H1 (cell line): ENCODE results near the gene KCNJ3. TPM values are rescaled to one million over a fixed set of nuclear protein-coding genes. Genes with fewer than 3 reads are reported as not detected.

Experiments used
- ASH2L ChIP-seq: fragments of 200-600, 300-600 bp; sonication (generic); IDR thresholded peaks from one replicate; pipeline ENCODE4 v1.7.1; 2017; ENCODE audit warnings: low read length
- E2F6 ChIP-seq: IDR thresholded peaks from 2 replicates; pipeline ENCODE4 v1.6.1; 2012; ENCODE audit warnings: inconsistent platforms
- HDAC2 ChIP-seq, 2 experiments: fragments of 300-600 bp in 1 of 2; sonication (generic) in 1 of 2; IDR thresholded peaks; 2 replicates each; pipeline ENCODE4 v1.6.1; 2011 to 2012; ENCODE audit warnings: low read depth in 2 of 2, low read length in 2 of 2, mild to moderate bottlenecking in 2 of 2, moderate library complexity in 2 of 2, borderline replicate concordance in 1 of 2, inconsistent platforms in 1 of 2
- MAFK ChIP-seq: IDR thresholded peaks from 2 replicates; pipeline ENCODE4 v1.6.1; 2012; ENCODE audit warnings: low read depth, mild to moderate bottlenecking, improper control_type of control experiment, low read length
- POLR2AphosphoS5 ChIP-seq: IDR thresholded peaks from 2 replicates; pipeline ENCODE4 v1.6.1; 2011; ENCODE audit warnings: low read depth, low read length
- SUZ12 ChIP-seq: fragments of 200-600 bp; sonication (generic); IDR thresholded peaks from 2 replicates; pipeline ENCODE4 v1.6.1; 2012; ENCODE audit warnings: mild to moderate bottlenecking, inconsistent platforms, low read length, moderate library complexity, mixed read lengths
- polyA plus RNA-seq, 7 experiments: library from polyadenylated mRNA; depleted of rRNA in 3 of 7; stranded (reverse) in 5 of 7; unstranded in 2 of 7; fragments of >200 nt in 5 of 7; fragments of 200-250 nt in 2 of 7; gene quantifications; 1 replicate in 5 of 7; 2 replicates in 1 of 7; 4 replicates in 1 of 7; pipeline versions ENCODE4 v1.2.1 to v1.2.3, GENCODE V29; 2011 to 2013; ENCODE audit warnings: missing spikeins in 2 of 7, mixed read lengths in 2 of 7
- total RNA-seq: library from RNA; stranded (reverse); fragmentation: NEBNext Ultra II Directional; extraction: Animal tissue kit (Norgen Biotek cat#: 25700); gene quantifications from 2 replicates; pipeline ENCODE4 v1.2.1, GENCODE V29; 2021

Gene KCNJ3
- total and polyA plus RNA-seq, 2 of the 8 experiments (the other 6 are each of a cell fraction or from before 2014, with no cell fraction given), result 0.11 to 0.50 TPM

GRCh38 chr2:154844513-154844912, 146.0 kb downstream of the KCNJ3 start (continued):
- TF ChIP-seq ASH2L (no peak), MAFK (no peak), SUZ12 (no peak), POLR2AphosphoS5 (no peak), E2F6 (no peak), HDAC2 (IDR thresholded peaks at IDR 0.05; ENCODE audit: borderline replicate concordance in 1 of 2, low read depth in 2 of 2, low read length in 2 of 2) (no peak)
